ENCODE measurements around the gene TSSC4. TPM values are rescaled to one million over a fixed set of nuclear protein-coding genes. Genes with fewer than 3 reads are reported as not detected.

TSSC4 gene
- total RNA-seq, 4 donors from 2014 or later = 54.8 to 70.2 (median 66.3) TPM

- TF ChIP-seq EP300 (IDR thresholded peaks at IDR 0.05) (no peak), CTCF (IDR thresholded peaks at IDR 0.05) (no peak), POLR2AphosphoS5 (IDR thresholded peaks at IDR 0.05) (no peak), POLR2A (IDR thresholded peaks at IDR 0.05) (no peak)
- no peaks in the 10 kb centered on the region for H3K36me3 ChIP-seq
- no peak overlapping the region for H3K27ac ChIP-seq
- H3K4me3 ChIP-seq = no peak overlapping the region
- no peaks in the 10 kb centered on the region for H3K4me1 ChIP-seq
- ATAC-seq = no peak
- WGBS, 2 donors (ENCODE audit: low coverage in 1 of 2) = 58 to 100% methylated on average over 1 of the region's 1 CpG
- peaks cover 28% of the 10 kb centered on the region for H3K27me3 ChIP-seq
- no peaks in the 10 kb centered on the region for H3K9me3 ChIP-seq
These were observed 30.8 kb downstream of the TSSC4 start for GRCh38 chr11:2431395-2431794.

- no peaks in the 10 kb centered on the region for H3K36me3 ChIP-seq
- no CpG with 5 or more reads among the region's 15 CpGs for WGBS, 2 donors (ENCODE audit: low coverage in 1 of 2)
- H3K27me3 ChIP-seq = peaks cover 33% of the 10 kb centered on the region
- no peak overlapping the region for H3K27ac ChIP-seq
- H3K9me3 ChIP-seq = no peaks in the 10 kb centered on the region
- TF ChIP-seq POLR2AphosphoS5 (IDR thresholded peaks at IDR 0.05) (no peak), CTCF (IDR thresholded peaks at IDR 0.05) (no peak), POLR2A (IDR thresholded peaks at IDR 0.05) (no peak), EP300 (IDR thresholded peaks at IDR 0.05) (no peak)
- no peak overlapping the region for H3K4me3 ChIP-seq
- no peak for ATAC-seq
- H3K4me1 ChIP-seq = no peaks in the 10 kb centered on the region
These were observed 31.6 kb downstream of the TSSC4 start for GRCh38 chr11:2432171-2432621.

- Histone ChIP-seq H3K4me3 (no peak overlapping the region), H3K4me1 (no peaks in the 10 kb centered on the region), H3K27me3 (peaks cover 38% of the 10 kb centered on the region), H3K27ac (no peak overlapping the region), H3K9me3 (no peaks in the 10 kb centered on the region), H3K36me3 (no peaks in the 10 kb centered on the region)
- no peak for ATAC-seq
- no CpG with 5 or more reads among the region's 13 CpGs for WGBS, 2 donors (ENCODE audit: low coverage in 1 of 2)
- no peak for TF ChIP-seq EP300 (IDR thresholded peaks at IDR 0.05)
- TF ChIP-seq POLR2A (IDR thresholded peaks at IDR 0.05) = no peak
- TF ChIP-seq POLR2AphosphoS5 (IDR thresholded peaks at IDR 0.05) = no peak
- no peak for TF ChIP-seq CTCF (IDR thresholded peaks at IDR 0.05)
These were observed 32.1 kb downstream of the TSSC4 start for GRCh38 chr11:2432628-2433071.

- Histone ChIP-seq H3K4me3 (no peak overlapping the region), H3K27ac (no peak overlapping the region), H3K27me3 (peaks cover 39% of the 10 kb centered on the region), H3K4me1 (no peaks in the 10 kb centered on the region), H3K36me3 (no peaks in the 10 kb centered on the region), H3K9me3 (no peaks in the 10 kb centered on the region)
- no peak for ATAC-seq
- whole genome bisulfite sequencing, 2 donors (ENCODE audit: low coverage in 1 of 2) = 100% methylated on average over 1 of the region's 22 CpGs; no CpG with 5 or more reads in 1 of the 2 donors
- TF ChIP-seq EP300 (IDR thresholded peaks at IDR 0.05) (no peak), POLR2A (IDR thresholded peaks at IDR 0.05) (no peak), CTCF (IDR thresholded peaks at IDR 0.05) (no peak), POLR2AphosphoS5 (IDR thresholded peaks at IDR 0.05) (no peak)
These were observed 32.8 kb downstream of the TSSC4 start for GRCh38 chr11:2433106-2433925.

GRCh38 chr11:2434008-2434407 lies 33.5 kb downstream of the TSSC4 start:
- no peak for TF ChIP-seq POLR2AphosphoS5 (IDR thresholded peaks at IDR 0.05)
- TF ChIP-seq EP300 (IDR thresholded peaks at IDR 0.05) = no peak
- no peak for TF ChIP-seq CTCF (IDR thresholded peaks at IDR 0.05)
- no peak for TF ChIP-seq POLR2A (IDR thresholded peaks at IDR 0.05)
- H3K4me1 ChIP-seq = no peaks in the 10 kb centered on the region
- 84 to 96% methylated on average over 6 to 7 of the region's 8 CpGs for WGBS, 2 donors (ENCODE audit: low coverage in 1 of 2)
- no peak for ATAC-seq
- no peaks in the 10 kb centered on the region for H3K9me3 ChIP-seq
- H3K27me3 ChIP-seq = peaks cover 35% of the 10 kb centered on the region
- no peaks in the 10 kb centered on the region for H3K36me3 ChIP-seq
- no peak overlapping the region for H3K27ac ChIP-seq
- H3K4me3 ChIP-seq = no peak overlapping the region

Data from gastroesophageal sphincter (tissue), 4 donors.